ENCODE data around the gene NXNL2.

GRCh38 chr9:88536023-88536324 is 996 bp downstream of the NXNL2 start:
- TF ChIP-seq, protein P1, sequence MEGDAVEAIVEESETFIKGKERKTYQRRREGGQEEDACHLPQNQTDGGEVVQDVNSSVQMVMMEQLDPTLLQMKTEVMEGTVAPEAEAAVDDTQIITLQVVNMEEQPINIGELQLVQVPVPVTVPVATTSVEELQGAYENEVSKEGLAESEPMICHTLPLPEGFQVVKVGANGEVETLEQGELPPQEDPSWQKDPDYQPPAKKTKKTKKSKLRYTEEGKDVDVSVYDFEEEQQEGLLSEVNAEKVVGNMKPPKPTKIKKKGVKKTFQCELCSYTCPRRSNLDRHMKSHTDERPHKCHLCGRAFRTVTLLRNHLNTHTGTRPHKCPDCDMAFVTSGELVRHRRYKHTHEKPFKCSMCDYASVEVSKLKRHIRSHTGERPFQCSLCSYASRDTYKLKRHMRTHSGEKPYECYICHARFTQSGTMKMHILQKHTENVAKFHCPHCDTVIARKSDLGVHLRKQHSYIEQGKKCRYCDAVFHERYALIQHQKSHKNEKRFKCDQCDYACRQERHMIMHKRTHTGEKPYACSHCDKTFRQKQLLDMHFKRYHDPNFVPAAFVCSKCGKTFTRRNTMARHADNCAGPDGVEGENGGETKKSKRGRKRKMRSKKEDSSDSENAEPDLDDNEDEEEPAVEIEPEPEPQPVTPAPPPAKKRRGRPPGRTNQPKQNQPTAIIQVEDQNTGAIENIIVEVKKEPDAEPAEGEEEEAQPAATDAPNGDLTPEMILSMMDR (conservative IDR thresholded peaks at IDR 0.05; ENCODE audit: low read depth in 2 of 2), result no peak
- TF ChIP-seq POLR2AphosphoS5 (IDR thresholded peaks at IDR 0.05; ENCODE audit: low read depth) (no peak), EZH2 (IDR thresholded peaks at IDR 0.05; ENCODE audit: low read depth, unreplicated experiment) (no peak), ZNF331 (CRISPR knock-in tag; IDR thresholded peaks at IDR 0.05; ENCODE audit: low read depth) (no peak), EZH2phosphoT487 (IDR thresholded peaks at IDR 0.05; ENCODE audit: unreplicated experiment) (no peak), JUNB (IDR thresholded peaks at IDR 0.05; ENCODE audit: unreplicated experiment) (no peak)
- TF ChIP-seq, protein P2, sequence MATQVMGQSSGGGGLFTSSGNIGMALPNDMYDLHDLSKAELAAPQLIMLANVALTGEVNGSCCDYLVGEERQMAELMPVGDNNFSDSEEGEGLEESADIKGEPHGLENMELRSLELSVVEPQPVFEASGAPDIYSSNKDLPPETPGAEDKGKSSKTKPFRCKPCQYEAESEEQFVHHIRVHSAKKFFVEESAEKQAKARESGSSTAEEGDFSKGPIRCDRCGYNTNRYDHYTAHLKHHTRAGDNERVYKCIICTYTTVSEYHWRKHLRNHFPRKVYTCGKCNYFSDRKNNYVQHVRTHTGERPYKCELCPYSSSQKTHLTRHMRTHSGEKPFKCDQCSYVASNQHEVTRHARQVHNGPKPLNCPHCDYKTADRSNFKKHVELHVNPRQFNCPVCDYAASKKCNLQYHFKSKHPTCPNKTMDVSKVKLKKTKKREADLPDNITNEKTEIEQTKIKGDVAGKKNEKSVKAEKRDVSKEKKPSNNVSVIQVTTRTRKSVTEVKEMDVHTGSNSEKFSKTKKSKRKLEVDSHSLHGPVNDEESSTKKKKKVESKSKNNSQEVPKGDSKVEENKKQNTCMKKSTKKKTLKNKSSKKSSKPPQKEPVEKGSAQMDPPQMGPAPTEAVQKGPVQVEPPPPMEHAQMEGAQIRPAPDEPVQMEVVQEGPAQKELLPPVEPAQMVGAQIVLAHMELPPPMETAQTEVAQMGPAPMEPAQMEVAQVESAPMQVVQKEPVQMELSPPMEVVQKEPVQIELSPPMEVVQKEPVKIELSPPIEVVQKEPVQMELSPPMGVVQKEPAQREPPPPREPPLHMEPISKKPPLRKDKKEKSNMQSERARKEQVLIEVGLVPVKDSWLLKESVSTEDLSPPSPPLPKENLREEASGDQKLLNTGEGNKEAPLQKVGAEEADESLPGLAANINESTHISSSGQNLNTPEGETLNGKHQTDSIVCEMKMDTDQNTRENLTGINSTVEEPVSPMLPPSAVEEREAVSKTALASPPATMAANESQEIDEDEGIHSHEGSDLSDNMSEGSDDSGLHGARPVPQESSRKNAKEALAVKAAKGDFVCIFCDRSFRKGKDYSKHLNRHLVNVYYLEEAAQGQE (IDR thresholded peaks at IDR 0.05; ENCODE audit: unreplicated experiment), result no peak
- TF ChIP-seq, protein P3, sequence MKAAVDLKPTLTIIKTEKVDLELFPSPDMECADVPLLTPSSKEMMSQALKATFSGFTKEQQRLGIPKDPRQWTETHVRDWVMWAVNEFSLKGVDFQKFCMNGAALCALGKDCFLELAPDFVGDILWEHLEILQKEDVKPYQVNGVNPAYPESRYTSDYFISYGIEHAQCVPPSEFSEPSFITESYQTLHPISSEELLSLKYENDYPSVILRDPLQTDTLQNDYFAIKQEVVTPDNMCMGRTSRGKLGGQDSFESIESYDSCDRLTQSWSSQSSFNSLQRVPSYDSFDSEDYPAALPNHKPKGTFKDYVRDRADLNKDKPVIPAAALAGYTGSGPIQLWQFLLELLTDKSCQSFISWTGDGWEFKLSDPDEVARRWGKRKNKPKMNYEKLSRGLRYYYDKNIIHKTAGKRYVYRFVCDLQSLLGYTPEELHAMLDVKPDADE (IDR thresholded peaks at IDR 0.05), result no peak
